SK-N-SH (cell line): ENCODE measurements around the gene LRRK2. TPM values are rescaled to one million over a fixed set of nuclear protein-coding genes. Genes with fewer than 3 reads are reported as not detected.

ENCODE experiments used
- CTCF ChIA-PET: fragments of 300-600, 350-600 bp; formaldehyde crosslinking; extraction: SDS; loops from one replicate; lab custom pipeline; 2021; lab: Yijun Ruan, JAX
- POLR2A ChIA-PET: fragments of 350-600 bp; sonication (Branson Sonifier 250); formaldehyde crosslinking; extraction: SDS; loops from one replicate; lab custom pipeline; 2020; ENCODE audit warnings: antibody characterized with exemption, inconsistent platforms; lab: Yijun Ruan, JAX
- DNase-seq: peaks from one replicate; pipeline ENCODE4 v3.0.0; 2012
- H2AFZ ChIP-seq: fragments of 200-600 bp; sonication (generic); 2 replicates; pipeline ENCODE4 v1.8.1; 2016; ENCODE audit warnings: antibody characterized with exemption, mild to moderate bottlenecking, low read depth
- H3F3A ChIP-seq: fragments of 200-600 bp; sonication (generic); replicated peaks from 2 replicates; pipeline ENCODE3; 2016; ENCODE audit warnings: antibody characterized with exemption, mild to moderate bottlenecking; ENCODE audit not compliant: insufficient read depth
- H3K27ac ChIP-seq, 2 experiments: fragments of 200-500 bp in 1 of 2; fragments of 200-600 bp in 1 of 2; sonication (Bioruptor generic) in 1 of 2; sonication (generic), shearing (Covaris generic) in 1 of 2; 2 replicates each; pipeline versions ENCODE4 v1.5.1 to v1.6.1; 2014 to 2016; ENCODE audit warnings: low read depth in 2 of 2, inconsistent platforms in 1 of 2, low read length in 1 of 2, mild to moderate bottlenecking in 1 of 2, mixed read lengths in 1 of 2
- H3K27me3 ChIP-seq: fragments of 200-600 bp; sonication (generic), shearing (Covaris generic); 2 replicates; pipeline ENCODE4 v1.6.1; 2016; ENCODE audit warnings: mixed run types; ENCODE audit not compliant: insufficient read depth
- H3K36me3 ChIP-seq, 2 experiments: fragments of 200-500 bp in 1 of 2; fragments of 200-600 bp in 1 of 2; sonication (Bioruptor generic) in 1 of 2; sonication (generic) in 1 of 2; replicated peaks in 1 of 2; 2 replicates each; pipeline versions ENCODE3 to v1.5.1; 2014 to 2016; ENCODE audit warnings: low read length in 1 of 2, mild to moderate bottlenecking in 1 of 2; ENCODE audit not compliant: insufficient read depth in 2 of 2, control insufficient read depth in 1 of 2
- H3K4me1 ChIP-seq, 2 experiments: fragments of 200-500 bp in 1 of 2; fragments of 200-600 bp in 1 of 2; sonication (Bioruptor generic) in 1 of 2; sonication (generic), shearing (Covaris generic) in 1 of 2; 2 replicates each; pipeline versions ENCODE4 v1.5.1 to v1.6.1; 2014 to 2016; ENCODE audit warnings: low read depth in 1 of 2, low read length in 1 of 2, mixed run types in 1 of 2; ENCODE audit not compliant: insufficient read depth in 2 of 2, control insufficient read depth in 1 of 2
- H3K4me2 ChIP-seq: fragments of 200-600 bp; sonication (generic), shearing (Covaris generic); 2 replicates; pipeline ENCODE4 v1.6.1; 2017; ENCODE audit warnings: mixed run types
- H3K4me3 ChIP-seq, 2 experiments: fragments of 200-500 bp in 1 of 2; fragments of 200-600 bp in 1 of 2; sonication (Bioruptor generic) in 1 of 2; sonication (generic), shearing (Covaris generic) in 1 of 2; 2 replicates each; pipeline versions ENCODE4 v1.5.1 to v1.8.1; 2014 to 2016; ENCODE audit warnings: low read depth in 2 of 2, inconsistent platforms in 1 of 2, low read length in 1 of 2, mild to moderate bottlenecking in 1 of 2, mixed read lengths in 1 of 2, moderate library complexity in 1 of 2
- H3K79me2 ChIP-seq: fragments of 200-600 bp; sonication (generic); 2 replicates; pipeline ENCODE4 v1.8.1; 2017; ENCODE audit warnings: mild to moderate bottlenecking; ENCODE audit not compliant: insufficient read depth
- H3K9ac ChIP-seq: fragments of 200-600 bp; sonication (generic); 2 replicates; pipeline ENCODE4 v1.6.1; 2017; ENCODE audit warnings: mixed run types
- H3K9me2 ChIP-seq: fragments of 200-600 bp; sonication (generic); 2 replicates; pipeline ENCODE4 v1.6.1; 2017; ENCODE audit warnings: mixed run types
- H3K9me3 ChIP-seq: fragments of 200-600 bp; sonication (generic); 2 replicates; pipeline ENCODE4 v1.6.1; 2017; ENCODE audit warnings: mixed run types, mild to moderate bottlenecking, moderate library complexity
- H4K20me1 ChIP-seq: fragments of 200-600 bp; sonication (generic); 2 replicates; pipeline ENCODE4 v1.6.1; 2017; ENCODE audit warnings: mild to moderate bottlenecking, mixed run types; ENCODE audit not compliant: insufficient read depth
- FOXM1 ChIP-seq: IDR thresholded peaks from 2 replicates; pipeline ENCODE4 v1.4.0; 2012; ENCODE audit warnings: low read depth, mild to moderate bottlenecking
- MAX ChIP-seq: IDR thresholded peaks from 2 replicates; pipeline ENCODE4 v1.4.0; 2012; ENCODE audit warnings: low read depth
- MEF2A ChIP-seq: IDR thresholded peaks from 2 replicates; pipeline ENCODE4 v1.4.0; 2012; ENCODE audit warnings: low read depth, borderline replicate concordance
- NRF1 ChIP-seq: IDR thresholded peaks from 2 replicates; pipeline ENCODE4 v1.6.1; 2012; ENCODE audit warnings: low read depth, mild to moderate bottlenecking, low read length
- RAD21 ChIP-seq: IDR thresholded peaks from 2 replicates; pipeline ENCODE4 v1.6.1; 2012; ENCODE audit warnings: mild to moderate bottlenecking, low read length
- RCOR1 ChIP-seq: fragments of 150-350 bp; IDR thresholded peaks from 2 replicates; pipeline ENCODE4 v1.6.1; 2017; ENCODE audit warnings: antibody characterized with exemption, low read length
- RXRA ChIP-seq: IDR thresholded peaks from 2 replicates; pipeline ENCODE4 v1.4.0; 2012; ENCODE audit warnings: low read depth, mild to moderate bottlenecking, borderline replicate concordance
- SMC3 ChIP-seq: IDR thresholded peaks from 2 replicates; pipeline ENCODE4 v1.6.1; 2012; ENCODE audit warnings: low read depth, low read length, improper control_type of control experiment
- TCF12 ChIP-seq: IDR thresholded peaks from 2 replicates; pipeline ENCODE4 v1.4.0; 2012
- TEAD4 ChIP-seq: IDR thresholded peaks from 2 replicates; pipeline ENCODE4 v1.4.0; 2012; ENCODE audit warnings: mild to moderate bottlenecking, borderline replicate concordance; ENCODE audit not compliant: insufficient read depth
- WGBS: methylation state at CpG from one replicate; pipeline ENCODE4 v1.1.6; 2017; ENCODE audit warnings: low lambda C conversion rate; 5-methylcytosine and 5-hydroxymethylcytosine counted together
- polyA plus RNA-seq, 3 experiments: library from polyadenylated mRNA; depleted of rRNA; stranded (reverse); fragments of >200 nt; gene quantifications; 2 replicates each; pipeline ENCODE4 v1.2.3, GENCODE V29; 2012
- TF ChIP-seq, protein P1 (sequence below): fragments of 150-350 bp; IDR thresholded peaks from 2 replicates; pipeline ENCODE4 v1.6.1; 2016; ENCODE audit warnings: mild to moderate bottlenecking, low read depth, low read length
- TF ChIP-seq, protein P2 (sequence below): IDR thresholded peaks from 2 replicates; pipeline ENCODE4 v1.6.1; 2012; ENCODE audit warnings: mild to moderate bottlenecking, low read depth, low read length, moderate library complexity
- TF ChIP-seq, protein P3 (sequence below): IDR thresholded peaks from 2 replicates; pipeline ENCODE4 v1.4.0; 2012; ENCODE audit warnings: low read depth, borderline replicate concordance

LRRK2 gene
- polyA plus RNA-seq, 1 of the 3 experiments (the other 2 are of a cell fraction), result 0.08 TPM

DNA sequence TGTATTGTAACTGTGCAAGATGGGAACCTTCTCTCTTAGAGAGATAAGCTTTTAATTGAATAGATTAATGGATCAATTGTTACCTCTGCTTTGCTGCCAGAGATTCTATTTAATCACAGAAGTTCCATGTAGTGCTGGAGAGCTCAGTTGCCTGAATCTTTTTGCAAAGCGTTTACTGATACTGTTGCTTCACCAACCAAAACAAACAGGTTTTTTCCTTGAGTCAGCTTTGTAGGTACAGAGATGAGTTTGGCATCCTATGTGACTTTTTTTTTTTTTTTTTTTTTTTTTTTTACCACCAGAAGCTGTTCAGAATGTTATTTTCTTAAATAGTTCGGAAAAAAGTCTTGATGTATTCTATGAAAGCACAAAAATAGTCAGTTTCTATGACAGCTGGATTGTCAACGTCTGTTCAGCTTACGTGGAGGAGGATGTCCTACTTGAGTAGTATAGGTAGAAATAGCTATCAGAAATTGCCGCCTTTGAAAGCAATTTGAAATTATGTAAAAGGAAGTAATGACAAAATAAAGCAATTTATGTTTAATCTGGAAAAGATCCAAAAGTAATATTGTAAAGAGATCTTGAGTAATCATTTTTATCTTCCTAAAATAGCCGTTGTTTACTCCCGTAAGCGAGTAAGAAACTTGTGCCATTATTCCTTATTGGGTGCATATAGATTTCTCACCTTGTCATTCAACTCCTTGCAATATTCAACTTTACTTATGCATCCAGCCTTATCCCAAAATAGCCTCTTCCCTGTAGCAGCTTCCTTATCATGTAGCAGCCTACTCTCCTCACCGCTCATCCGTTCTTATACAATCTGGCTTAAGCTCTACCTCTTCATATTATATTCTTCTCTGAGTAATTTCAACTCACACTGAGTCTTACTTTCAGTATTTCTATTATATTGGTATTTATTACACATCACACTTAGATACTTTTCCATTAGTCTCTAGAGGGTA, 5.2 kb downstream of the LRRK2 start:
- TF ChIP-seq, protein P1, sequence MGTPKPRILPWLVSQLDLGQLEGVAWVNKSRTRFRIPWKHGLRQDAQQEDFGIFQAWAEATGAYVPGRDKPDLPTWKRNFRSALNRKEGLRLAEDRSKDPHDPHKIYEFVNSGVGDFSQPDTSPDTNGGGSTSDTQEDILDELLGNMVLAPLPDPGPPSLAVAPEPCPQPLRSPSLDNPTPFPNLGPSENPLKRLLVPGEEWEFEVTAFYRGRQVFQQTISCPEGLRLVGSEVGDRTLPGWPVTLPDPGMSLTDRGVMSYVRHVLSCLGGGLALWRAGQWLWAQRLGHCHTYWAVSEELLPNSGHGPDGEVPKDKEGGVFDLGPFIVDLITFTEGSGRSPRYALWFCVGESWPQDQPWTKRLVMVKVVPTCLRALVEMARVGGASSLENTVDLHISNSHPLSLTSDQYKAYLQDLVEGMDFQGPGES, result no peak
- TF ChIP-seq TEAD4 (no peak), MAX (no peak), RAD21 (no peak), SMC3 (no peak), NRF1 (no peak), RCOR1 (no peak), RXRA (no peak), FOXM1 (no peak), TCF12 (no peak), MEF2A (no peak)
- TF ChIP-seq, protein P2, sequence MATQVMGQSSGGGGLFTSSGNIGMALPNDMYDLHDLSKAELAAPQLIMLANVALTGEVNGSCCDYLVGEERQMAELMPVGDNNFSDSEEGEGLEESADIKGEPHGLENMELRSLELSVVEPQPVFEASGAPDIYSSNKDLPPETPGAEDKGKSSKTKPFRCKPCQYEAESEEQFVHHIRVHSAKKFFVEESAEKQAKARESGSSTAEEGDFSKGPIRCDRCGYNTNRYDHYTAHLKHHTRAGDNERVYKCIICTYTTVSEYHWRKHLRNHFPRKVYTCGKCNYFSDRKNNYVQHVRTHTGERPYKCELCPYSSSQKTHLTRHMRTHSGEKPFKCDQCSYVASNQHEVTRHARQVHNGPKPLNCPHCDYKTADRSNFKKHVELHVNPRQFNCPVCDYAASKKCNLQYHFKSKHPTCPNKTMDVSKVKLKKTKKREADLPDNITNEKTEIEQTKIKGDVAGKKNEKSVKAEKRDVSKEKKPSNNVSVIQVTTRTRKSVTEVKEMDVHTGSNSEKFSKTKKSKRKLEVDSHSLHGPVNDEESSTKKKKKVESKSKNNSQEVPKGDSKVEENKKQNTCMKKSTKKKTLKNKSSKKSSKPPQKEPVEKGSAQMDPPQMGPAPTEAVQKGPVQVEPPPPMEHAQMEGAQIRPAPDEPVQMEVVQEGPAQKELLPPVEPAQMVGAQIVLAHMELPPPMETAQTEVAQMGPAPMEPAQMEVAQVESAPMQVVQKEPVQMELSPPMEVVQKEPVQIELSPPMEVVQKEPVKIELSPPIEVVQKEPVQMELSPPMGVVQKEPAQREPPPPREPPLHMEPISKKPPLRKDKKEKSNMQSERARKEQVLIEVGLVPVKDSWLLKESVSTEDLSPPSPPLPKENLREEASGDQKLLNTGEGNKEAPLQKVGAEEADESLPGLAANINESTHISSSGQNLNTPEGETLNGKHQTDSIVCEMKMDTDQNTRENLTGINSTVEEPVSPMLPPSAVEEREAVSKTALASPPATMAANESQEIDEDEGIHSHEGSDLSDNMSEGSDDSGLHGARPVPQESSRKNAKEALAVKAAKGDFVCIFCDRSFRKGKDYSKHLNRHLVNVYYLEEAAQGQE, result no peak
- TF ChIP-seq, protein P3, sequence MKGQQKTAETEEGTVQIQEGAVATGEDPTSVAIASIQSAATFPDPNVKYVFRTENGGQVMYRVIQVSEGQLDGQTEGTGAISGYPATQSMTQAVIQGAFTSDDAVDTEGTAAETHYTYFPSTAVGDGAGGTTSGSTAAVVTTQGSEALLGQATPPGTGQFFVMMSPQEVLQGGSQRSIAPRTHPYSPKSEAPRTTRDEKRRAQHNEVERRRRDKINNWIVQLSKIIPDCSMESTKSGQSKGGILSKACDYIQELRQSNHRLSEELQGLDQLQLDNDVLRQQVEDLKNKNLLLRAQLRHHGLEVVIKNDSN, result no peak
- POLR2A ChIA-PET, result no interaction called here
- no peak overlapping the region for H3K9ac ChIP-seq

More for the DNA sequence above, 5.2 kb downstream of the LRRK2 start:
- no peak overlapping the region for H3K4me2 ChIP-seq
- peaks cover 0 to 5% of the 10 kb centered on the region in 2 experiments; a peak in 2 of 4 replicates for H3K4me1 ChIP-seq
- no peaks in the 10 kb centered on the region for H3K9me2 ChIP-seq
- H3K36me3 ChIP-seq, result no peaks in the 10 kb centered on the region
- H4K20me1 ChIP-seq, result no peaks in the 10 kb centered on the region
- 71% methylated on average over 10 of the region's 10 CpGs for WGBS
- no peaks in the 10 kb centered on the region for H3K79me2 ChIP-seq
- no peak overlapping the region for H2AFZ ChIP-seq
- no peaks in the 10 kb centered on the region for H3K27me3 ChIP-seq
- no peaks in the 10 kb centered on the region for H3K9me3 ChIP-seq
- H3K27ac ChIP-seq, result no peak overlapping the region
- no peaks in the 10 kb centered on the region for H3F3A ChIP-seq
- H3K4me3 ChIP-seq, result no peak overlapping the region
- CTCF ChIA-PET, result no interaction called here
- DNase-seq, result no peak
